GM12874 (cell line): ENCODE measurements around the gene GAD1.

Experiments used
- CTCF ChIP-seq: IDR thresholded peaks from 2 replicates; pipeline ENCODE4 v1.5.1; 2011; ENCODE audit warnings: low read depth, mild to moderate bottlenecking, control low read depth, low read length, moderate library complexity; ENCODE audit not compliant: insufficient read depth

The GAD1 gene

GRCh38 chr2:170816504-170817092, at the start of gene GAD1:
Gene GAD1, plus strand, starts transcription at chr2:170816887. Its CDS starts 1,705 bp downstream, at chr2:170818592.
- TF ChIP-seq CTCF = no peak

- TF ChIP-seq CTCF = peak; percentile 13; the same call in 1 of the 2 replicates
Measured at GRCh38 chr2:170770008-170770605, 46.6 kb upstream of the GAD1 start, which contains the start of gene ERICH2. Gene ERICH2, plus strand, starts transcription at chr2:170770378. Its CDS starts 304 bp downstream, at chr2:170770682.

GRCh38 chr2:170770606-170771420, 45.9 kb upstream of the GAD1 start:
- TF ChIP-seq CTCF = no peak

- no peak for TF ChIP-seq CTCF
Measured at GRCh38 chr2:170771421-170771937, 45.2 kb upstream of the GAD1 start.

- no peak for TF ChIP-seq CTCF
Measured at GRCh38 chr2:170772295-170772694, 44.4 kb upstream of the GAD1 start.

GRCh38 chr2:170774074-170774473, 42.6 kb upstream of the GAD1 start:
- no peak for TF ChIP-seq CTCF

- TF ChIP-seq CTCF = no peak
Measured at GRCh38 chr2:170778900-170779299, 37.8 kb upstream of the GAD1 start.
